Camera-type eye (tissue), 1 donor: ENCODE measurements around the gene PKDREJ. TPM values are rescaled to one million over a fixed set of nuclear protein-coding genes. Genes with fewer than 3 reads are reported as not detected.

Source experiments
- total RNA-seq: library from RNA; depleted of rRNA; stranded (reverse); fragments of >200 nt; gene quantifications from one replicate; pipeline ENCODE4 v1.2.3, GENCODE V29; 2014

Gene PKDREJ
- total RNA-seq, result 0.05 TPM

GRCh38 chr22:46263216-46263590 is at the start of gene PKDREJ:
TSS of gene PKDREJ (minus strand) at chr22:46263343. CDS start at chr22:46263322, 21 bp downstream.

GRCh38 chr22:46296257-46297150 is 33.4 kb upstream of the PKDREJ start, which contains the start of gene GTSE1:
TSS of gene GTSE1 (plus strand) at chr22:46296870. CDS start at chr22:46297401, 531 bp downstream.

GRCh38 chr22:46267431-46268279 is 4.5 kb upstream of the PKDREJ start, which contains the start of gene TTC38:
TSS of gene TTC38 (plus strand) at chr22:46268008. CDS start at chr22:46268040, 32 bp downstream.

GRCh38 chr22:46250035-46250782 is 12.9 kb downstream of the PKDREJ start, which contains the start of gene CDPF1:
TSS of gene CDPF1 (minus strand) at chr22:46250293. CDS start at chr22:46248284, 2,009 bp downstream.

Other genes with a start within 250 kb of the PKDREJ start
- gene PPARA, start 112.8 kb downstream of the PKDREJ start, total RNA-seq, result 31.6 TPM
- 19.4 TPM for gene CDPF1, start 13.1 kb downstream of the PKDREJ start, total RNA-seq
- 49.4 TPM for gene TTC38, start 4.7 kb upstream of the PKDREJ start, total RNA-seq
- gene GTSE1, start 33.5 kb upstream of the PKDREJ start, total RNA-seq, result 5.7 TPM
- 53.7 TPM for gene TRMU, start 72.4 kb upstream of the PKDREJ start, total RNA-seq